HT1080 (cell line): ENCODE data around the gene SRRT. TPM values are rescaled to one million over a fixed set of nuclear protein-coding genes. Genes with fewer than 3 reads are reported as not detected.
"Not testable (repeated sequence)": the region's sequence is repeated elsewhere in the genome, so short reads cannot be mapped to it uniquely, and the experiment has no call there.

Source experiments
- DNase-seq: peaks from one replicate; pipeline ENCODE4 v3.0.0-alpha.2; 2015; ENCODE audit warnings: low read depth
- total RNA-seq: library from RNA; depleted of rRNA; stranded (reverse); fragments of >200 nt; shearing (Covaris generic); gene quantifications from 2 replicates; pipeline ENCODE4 v1.2.3, GENCODE V29; 2014

Gene SRRT
- total RNA-seq, 1 experiment from 2014 or later, result 127 TPM

GRCh38 chr7:100893318-100893895, 18.5 kb downstream of the SRRT start:
- DNase-seq, result no peak

- no peak for DNase-seq
Observed at GRCh38 chr7:100893910-100894721, 19.2 kb downstream of the SRRT start.

- no peak for DNase-seq
Observed at GRCh38 chr7:100894860-100895700, 20.2 kb downstream of the SRRT start.

- DNase-seq, result no peak
Observed at GRCh38 chr7:100895701-100895955, 20.7 kb downstream of the SRRT start, which contains the start of gene ACHE. ACHE (minus strand) TSS chr7:100895888; CDS start chr7:100894232, 1,656 bp downstream.

GRCh38 chr7:100895956-100896731, 21.2 kb downstream of the SRRT start:
- DNase-seq, result no peak

- no peak for DNase-seq
Observed at GRCh38 chr7:100896732-100897608, 22.1 kb downstream of the SRRT start.

GRCh38 chr7:100897772-100898454, 23.0 kb downstream of the SRRT start:
- no peak for DNase-seq

- no peak for DNase-seq
Observed at GRCh38 chr7:100899432-100899831, 24.5 kb downstream of the SRRT start.

GRCh38 chr7:100900978-100901377, 26.1 kb downstream of the SRRT start:
- no peak for DNase-seq

GRCh38 chr7:100901921-100902332, 27.0 kb downstream of the SRRT start:
- no peak for DNase-seq

- DNase-seq, result no peak
Observed at GRCh38 chr7:100902638-100903037, 27.7 kb downstream of the SRRT start.

GRCh38 chr7:100908512-100908911, 33.6 kb downstream of the SRRT start:
- no peak for DNase-seq

GRCh38 chr7:100910443-100910842, 35.5 kb downstream of the SRRT start:
- not testable (repeated sequence) for DNase-seq

- DNase-seq, result no peak
Observed at GRCh38 chr7:100911484-100911883, 36.6 kb downstream of the SRRT start.

- no peak for DNase-seq
Observed at GRCh38 chr7:100914208-100914878, 39.4 kb downstream of the SRRT start.

- DNase-seq, result peak; percentile 59
Observed at GRCh38 chr7:100914879-100915447, 40.1 kb downstream of the SRRT start.

- DNase-seq, result not testable (repeated sequence)
Observed at GRCh38 chr7:100919335-100919734, 44.4 kb downstream of the SRRT start.

GRCh38 chr7:100919779-100920437, 45.0 kb downstream of the SRRT start:
- not testable (repeated sequence) for DNase-seq
